ENCODE results near the gene TAF10.

Gene TAF10

GRCh38 chr11:6623391-6624363 is 11.7 kb upstream of the TAF10 start:
- DNase-seq = no peak

GRCh38 chr11:6622261-6623171 is 10.5 kb upstream of the TAF10 start:
- DNase-seq = no peak

GRCh38 chr11:6621711-6622211 is 9.7 kb upstream of the TAF10 start:
- DNase-seq = no peak

- no peak for DNase-seq
Observed at GRCh38 chr11:6620636-6621035, 8.6 kb upstream of the TAF10 start.

- peak; percentile 91 for DNase-seq
Observed at GRCh38 chr11:6619004-6619745, 7.2 kb upstream of the TAF10 start, which contains the start of gene TPP1. TSS of gene TPP1 (minus strand) at chr11:6619422. CDS start at chr11:6619400, 22 bp downstream.

- peak; percentile 81 for DNase-seq
Observed at GRCh38 chr11:6618117-6619003, 6.3 kb upstream of the TAF10 start.

GRCh38 chr11:6617315-6617781 is 5.3 kb upstream of the TAF10 start:
- no peak for DNase-seq

GRCh38 chr11:6616596-6617250 is 4.7 kb upstream of the TAF10 start:
- DNase-seq = no peak

GRCh38 chr11:6615882-6616585 is 4.0 kb upstream of the TAF10 start:
- DNase-seq = no peak

GRCh38 chr11:6615046-6615445 is 3.0 kb upstream of the TAF10 start:
- DNase-seq = no peak

- DNase-seq = no peak
Observed at GRCh38 chr11:6614446-6614845, 2.4 kb upstream of the TAF10 start.

GRCh38 chr11:6613496-6613895 is 1.5 kb upstream of the TAF10 start:
- no peak for DNase-seq

- DNase-seq = no peak
Observed at GRCh38 chr11:6611963-6612212, 128 bp downstream of the TAF10 start.

- peak; percentile 48 for DNase-seq
Observed at GRCh38 chr11:6611092-6611962, 689 bp downstream of the TAF10 start.

GRCh38 chr11:6610591-6610990 is 1.4 kb downstream of the TAF10 start:
- DNase-seq = no peak

- DNase-seq = no peak
Observed at GRCh38 chr11:6609502-6610015, 2.5 kb downstream of the TAF10 start.

GRCh38 chr11:6608726-6609501 is 3.1 kb downstream of the TAF10 start:
- DNase-seq = no peak

- no peak for DNase-seq
Observed at GRCh38 chr11:6608011-6608410, 4.0 kb downstream of the TAF10 start.

All from CD4-positive, alpha-beta T cell treated with Interleukin-6 for 4 hours (primary cell).